Measurements from ENCODE around the gene SATB1.

SATB1 gene

GRCh38 chr3:18432752-18433151 is 7.6 kb upstream of the SATB1 start:
- H3K27ac ChIP-seq (ENCODE audit: low read depth, low read length) = no peak overlapping the region
- no peaks in the 10 kb centered on the region for H3K27me3 ChIP-seq (ENCODE audit: control insufficient read depth in 1 of 2, insufficient read depth in 2 of 2, low read length in 2 of 2)
- H3K9ac ChIP-seq (ENCODE audit: low read depth in 1 of 2, low read length in 2 of 2) = no peak overlapping the region
- H3K36me3 ChIP-seq (ENCODE audit: control insufficient read depth in 1 of 2, insufficient read depth in 2 of 2, low read length in 2 of 2) = no peaks in the 10 kb centered on the region
- no peaks in the 10 kb centered on the region for H3K9me3 ChIP-seq (ENCODE audit: control insufficient read depth in 1 of 2, low read length in 2 of 2)
- no peak overlapping the region for H3K4me3 ChIP-seq (ENCODE audit: low read depth in 1 of 2, low read length in 2 of 2)
- H3K4me1 ChIP-seq (ENCODE audit: control insufficient read depth in 1 of 2, insufficient read depth in 2 of 2, low read length in 2 of 2) = peaks cover 5 to 16% of the 10 kb centered on the region in 2 donors

GRCh38 chr3:18431266-18431665 is 6.1 kb upstream of the SATB1 start:
- H3K36me3 ChIP-seq (ENCODE audit: control insufficient read depth in 1 of 2, insufficient read depth in 2 of 2, low read length in 2 of 2) = no peaks in the 10 kb centered on the region
- no peaks in the 10 kb centered on the region for H3K27me3 ChIP-seq (ENCODE audit: control insufficient read depth in 1 of 2, insufficient read depth in 2 of 2, low read length in 2 of 2)
- peaks cover 5 to 16% of the 10 kb centered on the region in 2 donors for H3K4me1 ChIP-seq (ENCODE audit: control insufficient read depth in 1 of 2, insufficient read depth in 2 of 2, low read length in 2 of 2)
- no peak overlapping the region for H3K4me3 ChIP-seq (ENCODE audit: low read depth in 1 of 2, low read length in 2 of 2)
- no peak overlapping the region for H3K9ac ChIP-seq (ENCODE audit: low read depth in 1 of 2, low read length in 2 of 2)
- no peaks in the 10 kb centered on the region for H3K9me3 ChIP-seq (ENCODE audit: control insufficient read depth in 1 of 2, low read length in 2 of 2)
- H3K27ac ChIP-seq (ENCODE audit: low read depth, low read length) = no peak overlapping the region

GRCh38 chr3:18428991-18429745 is 4.0 kb upstream of the SATB1 start:
- Histone ChIP-seq H3K36me3 (ENCODE audit: control insufficient read depth in 1 of 2, insufficient read depth in 2 of 2, low read length in 2 of 2) (no peaks in the 10 kb centered on the region), H3K27me3 (ENCODE audit: control insufficient read depth in 1 of 2, insufficient read depth in 2 of 2, low read length in 2 of 2) (no peaks in the 10 kb centered on the region), H3K9me3 (ENCODE audit: control insufficient read depth in 1 of 2, low read length in 2 of 2) (no peaks in the 10 kb centered on the region), H3K27ac (ENCODE audit: low read depth, low read length) (no peak overlapping the region), H3K4me1 (ENCODE audit: control insufficient read depth in 1 of 2, insufficient read depth in 2 of 2, low read length in 2 of 2) (peaks cover 5 to 16% of the 10 kb centered on the region in 2 donors), H3K4me3 (ENCODE audit: low read depth in 1 of 2, low read length in 2 of 2) (no peak overlapping the region), H3K9ac (ENCODE audit: low read depth in 1 of 2, low read length in 2 of 2) (no peak overlapping the region)

- Histone ChIP-seq H3K27ac (ENCODE audit: low read depth, low read length) (no peak overlapping the region), H3K9ac (ENCODE audit: low read depth in 1 of 2, low read length in 2 of 2) (no peak overlapping the region), H3K9me3 (ENCODE audit: control insufficient read depth in 1 of 2, low read length in 2 of 2) (no peaks in the 10 kb centered on the region), H3K4me3 (ENCODE audit: low read depth in 1 of 2, low read length in 2 of 2) (no peak overlapping the region), H3K4me1 (ENCODE audit: control insufficient read depth in 1 of 2, insufficient read depth in 2 of 2, low read length in 2 of 2) (peaks cover 8 to 17% of the 10 kb centered on the region in 2 donors), H3K36me3 (ENCODE audit: control insufficient read depth in 1 of 2, insufficient read depth in 2 of 2, low read length in 2 of 2) (no peaks in the 10 kb centered on the region), H3K27me3 (ENCODE audit: control insufficient read depth in 1 of 2, insufficient read depth in 2 of 2, low read length in 2 of 2) (no peaks in the 10 kb centered on the region)
These were observed 2.9 kb upstream of the SATB1 start for GRCh38 chr3:18428036-18428435.

GRCh38 chr3:18426597-18427193 is 1.6 kb upstream of the SATB1 start:
- Histone ChIP-seq H3K36me3 (ENCODE audit: control insufficient read depth in 1 of 2, insufficient read depth in 2 of 2, low read length in 2 of 2) (no peaks in the 10 kb centered on the region), H3K4me1 (ENCODE audit: control insufficient read depth in 1 of 2, insufficient read depth in 2 of 2, low read length in 2 of 2) (peaks cover 10 to 22% of the 10 kb centered on the region in 2 donors), H3K27me3 (ENCODE audit: control insufficient read depth in 1 of 2, insufficient read depth in 2 of 2, low read length in 2 of 2) (no peaks in the 10 kb centered on the region), H3K27ac (ENCODE audit: low read depth, low read length) (no peak overlapping the region), H3K9ac (ENCODE audit: low read depth in 1 of 2, low read length in 2 of 2) (peak overlapping the region in 1 of 2 donors; percentile 66), H3K4me3 (ENCODE audit: low read depth in 1 of 2, low read length in 2 of 2) (peak overlapping the region; percentile 92 to 96), H3K9me3 (ENCODE audit: control insufficient read depth in 1 of 2, low read length in 2 of 2) (no peaks in the 10 kb centered on the region)

- no peaks in the 10 kb centered on the region for H3K9me3 ChIP-seq (ENCODE audit: control insufficient read depth in 1 of 2, low read length in 2 of 2)
- H3K27ac ChIP-seq (ENCODE audit: low read depth, low read length) = peak overlapping the region; percentile 67
- no peaks in the 10 kb centered on the region for H3K36me3 ChIP-seq (ENCODE audit: control insufficient read depth in 1 of 2, insufficient read depth in 2 of 2, low read length in 2 of 2)
- H3K9ac ChIP-seq (ENCODE audit: low read depth in 1 of 2, low read length in 2 of 2) = peak overlapping the region; percentile 59 to 66
- H3K4me1 ChIP-seq (ENCODE audit: control insufficient read depth in 1 of 2, insufficient read depth in 2 of 2, low read length in 2 of 2) = peaks cover 10 to 20% of the 10 kb centered on the region in 2 donors
- H3K4me3 ChIP-seq (ENCODE audit: low read depth in 1 of 2, low read length in 2 of 2) = peak overlapping the region; percentile 92 to 96
- no peaks in the 10 kb centered on the region for H3K27me3 ChIP-seq (ENCODE audit: control insufficient read depth in 1 of 2, insufficient read depth in 2 of 2, low read length in 2 of 2)
These were observed 610 bp upstream of the SATB1 start for GRCh38 chr3:18425641-18426257.

GRCh38 chr3:18424213-18424728 is 868 bp downstream of the SATB1 start:
- H3K27ac ChIP-seq (ENCODE audit: low read depth, low read length) = peak overlapping the region; percentile 82
- no peaks in the 10 kb centered on the region for H3K36me3 ChIP-seq (ENCODE audit: control insufficient read depth in 1 of 2, insufficient read depth in 2 of 2, low read length in 2 of 2)
- peak overlapping the region; percentile 92 to 96 for H3K4me3 ChIP-seq (ENCODE audit: low read depth in 1 of 2, low read length in 2 of 2)
- H3K9me3 ChIP-seq (ENCODE audit: control insufficient read depth in 1 of 2, low read length in 2 of 2) = no peaks in the 10 kb centered on the region
- H3K4me1 ChIP-seq (ENCODE audit: control insufficient read depth in 1 of 2, insufficient read depth in 2 of 2, low read length in 2 of 2) = peaks cover 5 to 7% of the 10 kb centered on the region in 2 donors
- H3K27me3 ChIP-seq (ENCODE audit: control insufficient read depth in 1 of 2, insufficient read depth in 2 of 2, low read length in 2 of 2) = no peaks in the 10 kb centered on the region
- H3K9ac ChIP-seq (ENCODE audit: low read depth in 1 of 2, low read length in 2 of 2) = peak overlapping the region; percentile 81 to 93

- peaks cover 5 to 6% of the 10 kb centered on the region in 2 donors for H3K4me1 ChIP-seq (ENCODE audit: control insufficient read depth in 1 of 2, insufficient read depth in 2 of 2, low read length in 2 of 2)
- H3K9ac ChIP-seq (ENCODE audit: low read depth in 1 of 2, low read length in 2 of 2) = peak overlapping the region; percentile 81 to 93
- peak overlapping the region; percentile 92 to 96 for H3K4me3 ChIP-seq (ENCODE audit: low read depth in 1 of 2, low read length in 2 of 2)
- no peak overlapping the region for H3K27ac ChIP-seq (ENCODE audit: low read depth, low read length)
- H3K36me3 ChIP-seq (ENCODE audit: control insufficient read depth in 1 of 2, insufficient read depth in 2 of 2, low read length in 2 of 2) = no peaks in the 10 kb centered on the region
- no peaks in the 10 kb centered on the region for H3K27me3 ChIP-seq (ENCODE audit: control insufficient read depth in 1 of 2, insufficient read depth in 2 of 2, low read length in 2 of 2)
- no peaks in the 10 kb centered on the region for H3K9me3 ChIP-seq (ENCODE audit: control insufficient read depth in 1 of 2, low read length in 2 of 2)
These were observed 1.5 kb downstream of the SATB1 start for GRCh38 chr3:18423401-18424212.

GRCh38 chr3:18422972-18423371 is 2.2 kb downstream of the SATB1 start:
- Histone ChIP-seq H3K27me3 (ENCODE audit: control insufficient read depth in 1 of 2, insufficient read depth in 2 of 2, low read length in 2 of 2) (no peaks in the 10 kb centered on the region), H3K9me3 (ENCODE audit: control insufficient read depth in 1 of 2, low read length in 2 of 2) (no peaks in the 10 kb centered on the region), H3K9ac (ENCODE audit: low read depth in 1 of 2, low read length in 2 of 2) (peak overlapping the region; percentile 39 to 93)

More at GRCh38 chr3:18422972-18423371, 2.2 kb downstream of the SATB1 start:
- no peak overlapping the region for H3K27ac ChIP-seq (ENCODE audit: low read depth, low read length)
- peak overlapping the region; percentile 92 to 96 for H3K4me3 ChIP-seq (ENCODE audit: low read depth in 1 of 2, low read length in 2 of 2)
- H3K36me3 ChIP-seq (ENCODE audit: control insufficient read depth in 1 of 2, insufficient read depth in 2 of 2, low read length in 2 of 2) = no peaks in the 10 kb centered on the region
- peaks cover 5 to 7% of the 10 kb centered on the region in 2 donors for H3K4me1 ChIP-seq (ENCODE audit: control insufficient read depth in 1 of 2, insufficient read depth in 2 of 2, low read length in 2 of 2)
